H1 (cell line): ENCODE measurements around the gene OLFM2. TPM values are rescaled to one million over a fixed set of nuclear protein-coding genes. Genes with fewer than 3 reads are reported as not detected.

Experiments
- CTCF ChIA-PET: fragments of 300-600 bp; sonication (Branson Sonifier 250); formaldehyde crosslinking; loops from one replicate; lab custom pipeline; 2021; ENCODE audit not compliant: partially characterized antibody; lab: Charles Lee
- POLR2A ChIA-PET: fragments of 300-600 bp; sonication (Branson Sonifier 250); formaldehyde crosslinking; loops from one replicate; lab custom pipeline; 2021; ENCODE audit warnings: inconsistent platforms; ENCODE audit not compliant: partially characterized antibody; lab: Charles Lee
- DNase-seq, 2 experiments: peaks; one replicate each; pipeline versions ENCODE4 v3.0.0 to v3.0.0-alpha.2; 2010 to 2022; ENCODE audit warnings: low spot score in 2 of 2, low read depth in 1 of 2, mixed read lengths in 1 of 2
- FAIRE-seq: peaks from 2 replicates; lab custom pipeline; 2011; peaks lifted over from hg19 to GRCh38; lab: Jason Lieb, UNC
- H2AFZ ChIP-seq: 2 replicates; pipeline ENCODE4 v1.8.1; 2012; ENCODE audit warnings: low read length, inconsistent platforms
- H2AK5ac ChIP-seq: 2 replicates; pipeline ENCODE4 v1.6.1; 2013; ENCODE audit warnings: low read depth, low read length
- H2BK120ac ChIP-seq: replicated peaks from 2 replicates; pipeline ENCODE3; 2013; ENCODE audit warnings: low read depth, low read length, inconsistent platforms
- H2BK12ac ChIP-seq: 2 replicates; pipeline ENCODE4 v1.6.1; 2013; ENCODE audit warnings: low read depth, low read length
- H2BK15ac ChIP-seq: 2 replicates; pipeline ENCODE4 v1.6.1; 2013; ENCODE audit warnings: low read length
- H2BK20ac ChIP-seq: 2 replicates; pipeline ENCODE4 v1.6.1; 2013; ENCODE audit warnings: low read length
- H2BK5ac ChIP-seq: 2 replicates; pipeline ENCODE4 v1.6.1; 2013; ENCODE audit warnings: low read depth, low read length
- H3K14ac ChIP-seq: 2 replicates; pipeline ENCODE4 v1.6.1; 2013; ENCODE audit warnings: inconsistent platforms; ENCODE audit not compliant: insufficient read length
- H3K18ac ChIP-seq: 2 replicates; pipeline ENCODE4 v1.6.1; 2013; ENCODE audit warnings: low read length; ENCODE audit errors: extremely low read depth
- H3K23ac ChIP-seq: 2 replicates; pipeline ENCODE4 v1.6.1; 2013; ENCODE audit warnings: inconsistent platforms; ENCODE audit not compliant: insufficient read length
- H3K23me2 ChIP-seq: 2 replicates; pipeline ENCODE4 v1.6.1; 2013; ENCODE audit warnings: low read depth, low read length
- H3K27ac ChIP-seq: 2 replicates; pipeline ENCODE4 v1.6.1; 2011; ENCODE audit warnings: low read depth, low read length, inconsistent platforms
- H3K27me3 ChIP-seq, 4 experiments: replicated peaks in 1 of 4; 1 replicate in 1 of 4; 2 replicates in 3 of 4; pipeline versions ENCODE4 v1.6.1 to v1.8.1; 2011 to 2013; ENCODE audit warnings: low read length in 3 of 4, mild to moderate bottlenecking in 3 of 4, inconsistent platforms in 2 of 4, mixed read lengths in 2 of 4, moderate library complexity in 1 of 4; ENCODE audit not compliant: control insufficient read depth in 3 of 4, insufficient read depth in 3 of 4; ENCODE audit errors: extremely low read depth in 1 of 4
- H3K36me3 ChIP-seq, 4 experiments: 2 replicates each; pipeline versions ENCODE4 v1.6.1 to v1.8.1; 2011 to 2013; ENCODE audit warnings: mild to moderate bottlenecking in 4 of 4, low read length in 3 of 4, moderate library complexity in 2 of 4, control low read depth in 1 of 4, inconsistent platforms in 1 of 4; ENCODE audit not compliant: insufficient read depth in 4 of 4, control insufficient read depth in 2 of 4
- H3K4ac ChIP-seq: replicated peaks from 2 replicates; pipeline ENCODE3; 2013; ENCODE audit warnings: low read length, low read depth, mixed read lengths, inconsistent platforms; ENCODE audit not compliant: insufficient read length
- H3K4me1 ChIP-seq, 4 experiments: replicated peaks in 1 of 4; 1 replicate in 1 of 4; 2 replicates in 3 of 4; pipeline versions ENCODE4 v1.6.1 to v1.8.1; 2011 to 2013; ENCODE audit warnings: low read length in 3 of 4, inconsistent platforms in 2 of 4, mixed read lengths in 1 of 4; ENCODE audit not compliant: insufficient read depth in 4 of 4, control insufficient read depth in 3 of 4
- H3K4me2 ChIP-seq, 2 experiments: 2 replicates each; pipeline versions ENCODE4 v1.6.1 to v1.8.1; 2011 to 2013; ENCODE audit warnings: low read depth in 2 of 2, low read length in 2 of 2, control low read depth in 1 of 2, inconsistent platforms in 1 of 2, mild to moderate bottlenecking in 1 of 2; ENCODE audit not compliant: insufficient read depth in 1 of 2
- H3K4me3 ChIP-seq, 4 experiments: fragments of 200-600, 300-600 bp in 1 of 4; sonication (generic), shearing (Covaris generic), sonication (Bioruptor Twin) in 1 of 4; 2 replicates each; pipeline versions ENCODE4 v1.5.1 to v1.8.1; 2011 to 2016; ENCODE audit warnings: low read length in 4 of 4, low read depth in 3 of 4, control low read depth in 2 of 4, inconsistent platforms in 2 of 4, mild to moderate bottlenecking in 2 of 4, mixed read lengths in 1 of 4, moderate library complexity in 1 of 4; ENCODE audit not compliant: insufficient read depth in 2 of 4; ENCODE audit errors: extremely low read depth in 1 of 4
- H3K56ac ChIP-seq: replicated peaks from 2 replicates; pipeline ENCODE3; 2013; ENCODE audit warnings: low read depth, mild to moderate bottlenecking, mixed read lengths, low read length, inconsistent platforms; ENCODE audit not compliant: insufficient read length
- H3K79me1 ChIP-seq: 2 replicates; pipeline ENCODE4 v1.6.1; 2013; ENCODE audit warnings: low read depth, low read length, control low read depth
- H3K79me2 ChIP-seq, 2 experiments: 2 replicates each; pipeline versions ENCODE4 v1.6.1 to v1.8.1; 2012 to 2013; ENCODE audit warnings: low read length in 2 of 2, mild to moderate bottlenecking in 2 of 2, inconsistent platforms in 1 of 2; ENCODE audit not compliant: insufficient read depth in 2 of 2, control insufficient read depth in 1 of 2
- H3K9ac ChIP-seq, 4 experiments: replicated peaks in 1 of 4; 1 replicate in 1 of 4; 2 replicates in 3 of 4; pipeline versions ENCODE4 v1.6.1 to v1.8.1; 2011 to 2013; ENCODE audit warnings: low read depth in 3 of 4, low read length in 3 of 4, control low read depth in 2 of 4, mild to moderate bottlenecking in 2 of 4, moderate library complexity in 2 of 4, inconsistent platforms in 1 of 4; ENCODE audit errors: extremely low read depth in 1 of 4
- H3K9me3 ChIP-seq, 2 experiments: 2 replicates each; pipeline versions ENCODE4 v1.6.1 to v1.8.1; 2012 to 2013; ENCODE audit warnings: mild to moderate bottlenecking in 2 of 2, moderate library complexity in 2 of 2, control low read depth in 1 of 2, inconsistent platforms in 1 of 2, low read depth in 1 of 2, low read length in 1 of 2, mixed read lengths in 1 of 2; ENCODE audit not compliant: insufficient read depth in 2 of 2
- H4K20me1 ChIP-seq, 2 experiments: replicated peaks in 1 of 2; 2 replicates each; pipeline versions ENCODE3 to v1.8.1; 2011 to 2013; ENCODE audit warnings: inconsistent platforms in 2 of 2, low read length in 2 of 2, mild to moderate bottlenecking in 1 of 2; ENCODE audit not compliant: insufficient read depth in 2 of 2, control insufficient read depth in 1 of 2
- H4K5ac ChIP-seq: 2 replicates; pipeline ENCODE4 v1.6.1; 2013; ENCODE audit warnings: low read length, low read depth, mixed read lengths, inconsistent platforms; ENCODE audit not compliant: insufficient read length
- H4K8ac ChIP-seq: 2 replicates; pipeline ENCODE4 v1.8.0; 2013; ENCODE audit warnings: mild to moderate bottlenecking, moderate library complexity, low read length, inconsistent platforms; ENCODE audit not compliant: insufficient read depth; ENCODE audit errors: extremely low read depth
- H4K91ac ChIP-seq: replicated peaks from 2 replicates; pipeline ENCODE3; 2013; ENCODE audit warnings: low read length, mixed read lengths, inconsistent platforms; ENCODE audit not compliant: insufficient read length
- BACH1 ChIP-seq: IDR thresholded peaks from 2 replicates; pipeline ENCODE4 v1.6.1; 2012; ENCODE audit warnings: low read length, improper control_type of control experiment
- CTBP2 ChIP-seq: IDR thresholded peaks from 2 replicates; pipeline ENCODE4 v1.7.0; 2011; ENCODE audit warnings: borderline replicate concordance, mild to moderate bottlenecking, moderate library complexity, mixed read lengths, low read length; ENCODE audit not compliant: insufficient read depth, insufficient read length
- GABPA ChIP-seq: IDR thresholded peaks from 2 replicates; pipeline ENCODE4 v1.6.1; 2011; ENCODE audit warnings: mild to moderate bottlenecking, low read length, moderate library complexity, borderline replicate concordance; ENCODE audit not compliant: insufficient read depth
- JUN ChIP-seq: IDR thresholded peaks from 2 replicates; pipeline ENCODE4 v1.6.1; 2011; ENCODE audit warnings: low read depth, mild to moderate bottlenecking, improper control_type of control experiment, low read length
- PHF8 ChIP-seq: fragments of 200-600 bp; sonication (generic); conservative IDR thresholded peaks from 2 replicates; pipeline ENCODE4 v1.7.1; 2012; ENCODE audit warnings: low read depth, mild to moderate bottlenecking, inconsistent platforms, low read length, moderate library complexity
- POU5F1 ChIP-seq: IDR thresholded peaks from 2 replicates; pipeline ENCODE4 v1.6.1; 2011; ENCODE audit warnings: low read depth, mild to moderate bottlenecking, low read length, moderate library complexity
- RBBP5 ChIP-seq: IDR thresholded peaks from 2 replicates; pipeline ENCODE4 v1.7.1; 2012; ENCODE audit warnings: low read depth, mild to moderate bottlenecking, inconsistent platforms, low read length, moderate library complexity, borderline replicate concordance
- RNF2 ChIP-seq: fragments of 200-900, 300-1000 bp; sonication (generic); IDR thresholded peaks from 2 replicates; pipeline ENCODE4 v1.7.1; 2016; ENCODE audit warnings: borderline replicate concordance, low read depth, mild to moderate bottlenecking, antibody characterized with exemption, low read length; ENCODE audit not compliant: poor library complexity, severe bottlenecking; ENCODE audit errors: missing control alignments
- SP1 ChIP-seq: IDR thresholded peaks from 2 replicates; pipeline ENCODE4 v1.6.1; 2011; ENCODE audit warnings: low read depth, low read length
- SUZ12 ChIP-seq: fragments of 200-600 bp; sonication (generic); IDR thresholded peaks from 2 replicates; pipeline ENCODE4 v1.6.1; 2012; ENCODE audit warnings: mild to moderate bottlenecking, inconsistent platforms, low read length, moderate library complexity, mixed read lengths
- TAF7 ChIP-seq: optimal IDR thresholded peaks from 2 replicates; pipeline ENCODE3; 2011; ENCODE audit warnings: low read depth, mild to moderate bottlenecking, inconsistent platforms, low read length, moderate library complexity, borderline replicate concordance
- TBP ChIP-seq: IDR thresholded peaks from 2 replicates; pipeline ENCODE4 v1.6.1; 2011; ENCODE audit warnings: low read depth, low read length, improper control_type of control experiment
- WGBS, 2 experiments: shearing (Covaris generic) in 1 of 2; methylation state at CpG; one replicate each; pipeline versions ENCODE4 v1.1.6 to v1.1.7; 2013 to 2015; ENCODE audit warnings: low lambda C conversion rate in 2 of 2, mixed read lengths in 2 of 2, inconsistent platforms in 1 of 2, low coverage in 1 of 2, missing lambda C conversion rate in 1 of 2; ENCODE audit not compliant: insufficient replicate concordance in 2 of 2, insufficient coverage in 1 of 2, insufficient read length in 1 of 2; ENCODE audit errors: extremely low coverage in 1 of 2, missing lambda C conversion rate in 1 of 2; 5-methylcytosine and 5-hydroxymethylcytosine counted together
- polyA plus RNA-seq, 7 experiments: library from polyadenylated mRNA; depleted of rRNA in 3 of 7; stranded (reverse) in 5 of 7; unstranded in 2 of 7; fragments of >200 nt in 5 of 7; fragments of 200-250 nt in 2 of 7; gene quantifications; 1 replicate in 5 of 7; 2 replicates in 1 of 7; 4 replicates in 1 of 7; pipeline versions ENCODE4 v1.2.1 to v1.2.3, GENCODE V29; 2011 to 2013; ENCODE audit warnings: missing spikeins in 2 of 7, mixed read lengths in 2 of 7
- total RNA-seq: library from RNA; stranded (reverse); fragmentation: NEBNext Ultra II Directional; extraction: Animal tissue kit (Norgen Biotek cat#: 25700); gene quantifications from 2 replicates; pipeline ENCODE4 v1.2.1, GENCODE V29; 2021
- TF ChIP-seq, protein P1 (sequence below): IDR thresholded peaks from 2 replicates; pipeline ENCODE4 v1.6.1; 2012; ENCODE audit warnings: inconsistent platforms

The OLFM2 gene
- total and polyA plus RNA-seq, 2 of the 8 experiments (the other 6 are each of a cell fraction or from before 2014, with no cell fraction given) = 68.2 to 151 TPM

DNA sequence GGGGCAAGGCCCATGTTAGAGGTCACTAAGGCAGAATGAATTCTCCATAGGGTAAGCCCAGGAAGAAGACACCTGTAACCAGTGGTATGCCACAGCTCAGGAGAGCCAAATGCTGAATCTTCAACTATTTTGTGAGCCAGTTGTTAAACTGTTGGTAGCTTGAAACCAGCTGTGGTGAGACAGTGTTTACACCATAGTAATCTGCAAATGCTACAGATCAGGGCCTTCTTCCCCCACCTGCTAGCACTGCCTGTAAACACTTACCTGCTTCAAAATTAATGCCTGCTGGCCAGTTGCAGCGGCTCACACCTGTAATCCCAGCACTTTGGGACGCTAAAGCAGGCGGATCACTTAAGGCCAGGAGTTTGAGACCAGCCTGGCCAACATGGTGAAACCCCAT, 129.5 kb downstream of the OLFM2 start:
- no peak overlapping the region for H2AK5ac ChIP-seq
- ChIA-PET POLR2A (interaction anchor here (0.6 to 3.2 kb wide), 3 partner anchors 8 to 27 kb away, joined by 4 to 11 read pairs (median 6); partner anchors contain the start of gene FBXL12), CTCF (interaction anchor here (0.9 kb wide), 1 partner anchor 8 kb away, joined by 3 read pairs; no protein-coding TSS in a partner anchor)
- H2BK120ac ChIP-seq = no peak overlapping the region
- H4K5ac ChIP-seq = no peak overlapping the region
- no peak overlapping the region for H3K4me3 ChIP-seq
- H3K79me2 ChIP-seq = no peaks in the 10 kb centered on the region
- no peak overlapping the region for H3K14ac ChIP-seq
- H3K79me1 ChIP-seq = no peaks in the 10 kb centered on the region; the same call in 1 of the 2 replicates
- no peak overlapping the region for H3K4me2 ChIP-seq
- H4K8ac ChIP-seq = no peak overlapping the region
- no peak overlapping the region for H4K91ac ChIP-seq
- no peak overlapping the region for H3K23ac ChIP-seq
- no peak overlapping the region for H2BK12ac ChIP-seq
- H2BK5ac ChIP-seq = no peak overlapping the region
- no peak overlapping the region for H3K9ac ChIP-seq
- H3K4me1 ChIP-seq = no peaks in the 10 kb centered on the region
- H2AFZ ChIP-seq = no peak overlapping the region
- no peaks in the 10 kb centered on the region for H3K27me3 ChIP-seq
- DNase-seq (no peak), FAIRE-seq (no peak)
- peaks cover 7 to 23% (median 14%) of the 10 kb centered on the region in 4 experiments for H3K36me3 ChIP-seq
- no peak overlapping the region for H3K27ac ChIP-seq
- no peaks in the 10 kb centered on the region for H3K9me3 ChIP-seq
- H4K20me1 ChIP-seq = peaks cover 0 to 1% of the 10 kb centered on the region in 2 experiments
- H2BK15ac ChIP-seq = no peak overlapping the region
- H3K56ac ChIP-seq = no peak overlapping the region
- no peak overlapping the region for H3K4ac ChIP-seq
- H3K18ac ChIP-seq = no peak overlapping the region
- H3K23me2 ChIP-seq = no peaks in the 10 kb centered on the region
- 94% methylated on average over 3 of the region's 3 CpGs; no CpG with 5 or more reads in 1 of the 2 experiments for WGBS, 2 experiments
- H2BK20ac ChIP-seq = no peak overlapping the region
- TF ChIP-seq TAF7 = no peak
- TF ChIP-seq RNF2 = no peak
- TF ChIP-seq JUN = no peak
- no peak for TF ChIP-seq SUZ12
- TF ChIP-seq, protein P1, sequence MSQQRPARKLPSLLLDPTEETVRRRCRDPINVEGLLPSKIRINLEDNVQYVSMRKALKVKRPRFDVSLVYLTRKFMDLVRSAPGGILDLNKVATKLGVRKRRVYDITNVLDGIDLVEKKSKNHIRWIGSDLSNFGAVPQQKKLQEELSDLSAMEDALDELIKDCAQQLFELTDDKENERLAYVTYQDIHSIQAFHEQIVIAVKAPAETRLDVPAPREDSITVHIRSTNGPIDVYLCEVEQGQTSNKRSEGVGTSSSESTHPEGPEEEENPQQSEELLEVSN = no peak
- TF ChIP-seq TBP = no peak
- no peak for TF ChIP-seq PHF8
- no peak for TF ChIP-seq SP1
- TF ChIP-seq GABPA = no peak
- no peak for TF ChIP-seq CTBP2
- TF ChIP-seq BACH1 = no peak
- no peak for TF ChIP-seq RBBP5
- TF ChIP-seq POU5F1 = no peak
